GM21390 (cell line): ENCODE data around the gene DTX2.
"Not testable (repeated sequence)": the region's sequence is repeated elsewhere in the genome, so short reads cannot be mapped to it uniquely, and the experiment has no call there.

Experiments used
- ATAC-seq: cut with Tn5 transposase; IDR thresholded peaks from one replicate; pipeline ENCODE4 v1.9.1; 2021; ENCODE audit not compliant: unreplicated experiment

The DTX2 gene

DNA sequence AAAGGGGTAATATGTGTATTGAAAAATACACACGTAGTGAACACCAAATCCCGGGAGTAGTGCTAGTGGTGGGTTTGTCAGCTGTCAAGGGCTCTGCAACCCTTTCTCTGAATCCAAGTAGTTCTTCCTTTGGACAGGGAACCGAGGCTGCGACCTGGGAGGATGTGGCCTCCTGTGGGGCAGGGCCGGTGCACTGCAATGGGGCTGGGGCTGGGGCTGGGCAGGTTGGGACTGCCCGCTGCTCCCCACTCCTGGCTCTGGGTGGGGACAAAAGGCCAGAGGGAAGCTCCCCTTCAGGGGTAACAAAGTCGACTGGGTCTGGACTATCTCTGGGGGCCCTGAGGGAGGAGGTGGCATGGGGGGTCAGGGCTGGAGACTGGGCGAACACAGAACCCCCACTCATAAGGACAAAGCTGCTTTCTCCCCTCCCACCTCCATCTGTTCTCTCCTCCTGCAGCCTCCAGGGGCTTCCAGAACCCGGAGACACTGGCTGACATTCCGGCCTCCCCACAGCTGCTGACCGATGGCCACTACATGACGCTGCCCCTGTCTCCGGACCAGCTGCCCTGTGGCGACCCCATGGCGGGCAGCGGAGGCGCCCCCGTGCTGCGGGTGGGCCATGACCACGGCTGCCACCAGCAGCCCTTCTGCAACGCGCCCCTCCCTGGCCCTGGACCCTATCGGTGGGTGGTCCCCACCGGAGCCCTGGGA, 49.8 kb downstream of the DTX2 start:
- not testable (repeated sequence) for ATAC-seq

DNA sequence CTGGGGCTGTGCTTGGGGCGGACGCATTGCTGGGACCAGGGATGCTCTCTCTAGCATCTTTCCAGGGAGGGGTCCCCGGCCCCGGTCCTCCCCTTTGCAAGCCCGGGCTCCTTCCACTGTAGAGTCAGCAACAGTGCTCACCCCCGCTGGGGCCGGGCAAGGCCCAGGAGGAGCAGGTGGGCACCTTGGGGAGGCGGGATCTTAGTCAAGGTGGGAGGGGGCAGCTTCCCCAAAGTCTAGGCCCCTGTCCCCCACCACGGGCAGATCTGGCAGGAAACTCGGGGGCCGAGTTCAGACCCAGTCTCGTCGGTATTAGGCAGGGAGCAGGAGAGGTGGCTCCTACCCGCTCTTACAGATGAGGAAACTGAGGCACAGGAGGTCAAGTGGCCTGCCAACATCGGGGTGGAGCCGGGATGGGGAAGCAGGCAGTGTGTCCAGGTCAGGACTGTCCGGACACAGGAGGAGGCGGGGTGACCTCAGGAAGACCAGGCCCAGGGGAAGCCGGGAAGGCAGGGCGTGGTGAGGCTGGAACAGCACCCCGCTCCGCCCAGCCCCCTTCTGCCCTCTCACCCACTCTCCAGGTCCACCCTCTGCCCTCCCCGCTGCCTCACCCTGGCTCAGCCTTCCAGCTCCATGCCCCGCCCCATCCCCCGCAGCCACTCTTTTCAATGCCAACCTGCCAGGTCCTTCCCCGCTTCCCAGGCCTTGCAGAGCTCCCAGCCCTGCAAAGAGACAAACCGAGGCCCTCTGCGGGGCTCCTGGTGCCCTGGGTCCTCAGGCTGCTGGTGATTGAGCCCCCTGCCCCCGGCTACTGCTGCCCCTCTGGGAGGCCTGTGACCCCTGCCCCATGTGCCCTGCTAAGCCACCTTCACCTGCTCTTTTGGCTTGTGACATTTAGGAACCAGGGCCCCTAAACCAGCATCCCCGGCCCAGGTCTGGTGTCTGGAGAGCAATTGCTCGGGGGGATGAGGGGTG, 50.7 kb downstream of the DTX2 start:
- not testable (repeated sequence) for ATAC-seq

DNA sequence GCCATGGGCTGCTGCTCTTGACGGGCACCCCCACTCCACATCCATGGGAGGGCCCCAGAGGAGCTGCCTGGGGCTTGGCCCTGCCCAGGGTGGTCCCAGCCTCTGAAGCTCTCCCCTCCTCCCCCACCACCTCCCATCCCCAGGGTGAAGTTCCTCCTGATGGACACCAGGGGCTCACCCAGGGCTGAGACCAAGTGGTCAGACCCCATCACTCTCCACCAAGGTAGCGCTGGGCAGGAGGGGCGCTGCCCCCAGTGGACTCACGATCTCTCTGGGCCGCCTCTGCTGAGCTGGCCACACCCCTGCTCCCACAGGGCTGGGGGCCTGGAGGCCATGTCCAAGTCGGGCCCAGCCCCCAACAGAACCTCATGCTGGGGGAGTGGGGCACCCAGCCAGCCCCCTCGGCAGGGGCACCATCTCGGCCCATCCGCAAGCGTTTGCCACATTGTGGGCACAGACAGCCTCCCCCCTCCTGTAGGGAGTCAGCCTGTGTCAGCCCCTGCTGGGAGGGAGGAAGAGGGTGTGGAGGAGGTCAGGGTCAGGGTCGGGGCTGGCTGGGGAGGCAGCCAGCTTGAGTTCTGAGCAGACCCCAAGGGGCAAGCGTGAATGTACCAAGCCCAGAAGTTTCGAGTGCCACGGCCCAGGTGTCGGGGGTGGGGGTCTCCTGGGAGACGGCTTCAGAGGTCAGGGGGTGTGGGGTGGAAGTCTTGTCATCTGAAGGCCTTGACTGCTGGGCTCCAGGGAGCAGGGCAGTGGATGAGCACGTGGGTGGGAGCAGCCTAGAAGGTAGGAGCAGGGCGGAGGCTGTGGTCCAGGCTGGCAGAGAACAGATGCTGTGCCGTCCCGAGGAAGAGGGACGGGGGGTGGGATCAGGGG, 51.7 kb downstream of the DTX2 start:
- no peak for ATAC-seq

DNA sequence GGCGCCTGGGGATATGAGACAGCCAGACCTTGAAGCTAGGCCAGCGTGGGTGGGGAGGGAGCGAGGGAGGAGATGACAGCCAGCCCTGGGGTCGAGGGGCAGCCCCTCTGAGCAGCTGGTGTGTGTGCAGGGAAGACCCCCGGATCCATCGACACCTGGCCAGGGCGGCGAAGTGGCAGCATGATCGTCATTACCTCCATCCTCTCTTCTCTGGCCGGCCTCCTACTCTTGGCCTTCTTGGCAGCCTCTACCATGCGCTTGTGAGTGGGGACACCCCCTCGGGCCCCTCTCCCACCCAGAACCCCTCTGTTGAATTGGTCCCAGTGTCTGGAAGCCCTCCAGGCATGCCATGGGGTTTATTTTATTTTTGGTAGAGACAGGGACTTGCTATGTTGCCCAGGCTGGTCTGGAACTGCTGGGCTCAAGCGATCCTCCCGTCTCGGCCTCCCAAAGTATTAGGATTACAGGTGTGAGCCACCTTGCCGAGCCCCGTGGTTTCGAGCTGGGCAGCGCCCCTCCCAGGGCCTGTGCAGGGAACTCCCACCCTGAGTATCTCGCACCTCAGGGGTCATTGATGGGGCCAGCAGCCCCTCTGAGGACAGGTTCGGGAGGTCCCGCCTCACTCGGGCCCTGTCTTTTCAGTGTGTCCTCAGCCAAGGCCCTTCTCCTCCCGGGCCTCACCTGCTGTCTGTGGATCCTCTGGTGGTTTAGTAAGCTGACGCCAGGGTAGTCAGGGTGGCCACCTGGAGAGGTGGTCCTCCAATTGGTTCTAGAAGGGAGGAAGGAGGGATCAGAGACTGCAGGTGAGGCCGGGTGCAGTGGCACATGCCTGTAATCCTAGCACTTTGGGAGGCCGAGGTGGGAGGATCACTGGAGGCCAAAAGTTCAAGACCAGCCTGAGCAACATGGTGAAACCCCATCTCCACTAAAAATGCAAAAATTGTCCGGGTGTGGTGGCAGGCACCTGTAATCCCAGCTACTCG, 52.6 kb downstream of the DTX2 start:
- ATAC-seq: no peak

DNA sequence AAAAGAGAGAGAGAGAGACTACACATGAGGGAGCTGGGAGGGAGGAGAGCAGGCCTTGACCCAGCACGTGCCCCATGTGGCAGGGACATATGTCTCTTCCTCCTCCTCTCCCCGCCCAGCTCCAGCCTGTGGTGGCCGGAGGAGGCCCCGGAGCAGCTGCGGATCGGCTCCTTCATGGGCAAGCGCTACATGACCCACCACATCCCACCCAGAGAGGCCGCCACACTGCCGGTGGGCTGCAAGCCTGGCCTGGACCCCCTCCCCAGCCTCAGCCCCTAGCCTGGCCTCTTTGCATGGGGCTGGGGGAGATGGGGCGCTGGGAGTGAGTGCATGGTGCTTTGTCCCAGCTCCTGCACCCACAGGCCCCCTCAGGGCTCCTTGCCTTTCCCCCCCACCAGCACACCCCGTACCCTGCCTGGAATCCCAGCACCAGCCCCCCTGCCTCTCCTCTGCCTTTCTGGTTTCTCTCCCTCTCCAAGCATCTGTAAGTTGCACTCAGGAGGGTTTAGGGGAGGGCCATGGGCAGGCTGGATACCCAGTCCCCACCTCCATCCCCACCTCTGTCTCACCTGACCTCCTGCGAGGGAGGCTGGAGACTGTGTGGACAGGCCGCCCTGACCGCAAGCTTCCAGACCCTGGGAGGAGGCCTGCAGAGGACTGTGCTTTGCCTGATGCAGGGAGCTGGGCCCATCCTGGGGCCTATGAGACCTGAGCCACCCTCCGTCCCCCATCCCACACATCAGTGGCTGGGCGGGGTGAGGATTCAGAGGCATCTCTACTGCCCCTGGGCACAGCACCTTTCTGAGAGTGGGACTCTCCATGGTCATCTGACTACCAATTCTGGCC, 53.6 kb downstream of the DTX2 start:
- ATAC-seq: no peak

DNA sequence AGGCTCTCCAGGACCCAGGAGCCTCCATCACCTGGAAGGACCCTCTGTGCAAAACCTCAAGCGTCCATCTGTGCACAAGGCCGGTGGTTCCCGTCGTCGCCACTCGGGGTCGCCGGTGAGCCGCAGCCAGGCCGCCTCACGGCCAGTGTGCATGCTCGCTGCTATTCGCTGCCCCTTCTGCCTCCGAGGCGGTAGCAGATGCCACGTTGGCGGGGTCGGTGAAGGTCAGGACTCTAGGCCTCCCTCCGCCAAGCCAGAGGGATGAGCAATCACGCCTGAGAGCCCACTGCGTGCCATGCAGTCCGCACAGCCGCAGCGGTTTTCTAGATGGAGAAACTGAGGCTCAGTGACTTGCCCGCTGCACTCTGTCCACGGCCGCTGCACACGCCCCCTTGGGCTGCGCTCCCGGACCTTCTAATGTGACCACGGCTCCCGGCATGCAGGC, 54.5 kb downstream of the DTX2 start:
- ATAC-seq: no peak

DNA sequence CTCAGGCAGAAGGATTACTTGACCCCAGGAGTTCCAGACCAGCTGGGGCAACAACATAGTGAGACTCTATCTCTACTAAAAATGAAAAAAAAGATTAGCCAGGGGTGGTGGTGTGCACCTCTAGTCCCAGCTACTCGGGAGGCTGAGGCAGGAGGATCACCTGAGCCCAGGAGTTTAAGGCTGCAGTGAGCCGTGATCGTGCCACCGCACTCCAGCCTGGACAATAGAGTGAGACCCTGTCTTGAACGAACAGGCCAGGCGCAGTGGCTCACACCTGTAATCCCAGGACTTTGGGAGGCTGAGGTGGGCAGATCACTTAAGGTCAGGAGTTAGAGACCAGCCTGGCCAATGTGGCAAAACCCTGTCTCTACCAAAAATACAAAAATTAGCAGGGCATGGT, 55.4 kb downstream of the DTX2 start:
- ATAC-seq: not testable (repeated sequence)

DNA sequence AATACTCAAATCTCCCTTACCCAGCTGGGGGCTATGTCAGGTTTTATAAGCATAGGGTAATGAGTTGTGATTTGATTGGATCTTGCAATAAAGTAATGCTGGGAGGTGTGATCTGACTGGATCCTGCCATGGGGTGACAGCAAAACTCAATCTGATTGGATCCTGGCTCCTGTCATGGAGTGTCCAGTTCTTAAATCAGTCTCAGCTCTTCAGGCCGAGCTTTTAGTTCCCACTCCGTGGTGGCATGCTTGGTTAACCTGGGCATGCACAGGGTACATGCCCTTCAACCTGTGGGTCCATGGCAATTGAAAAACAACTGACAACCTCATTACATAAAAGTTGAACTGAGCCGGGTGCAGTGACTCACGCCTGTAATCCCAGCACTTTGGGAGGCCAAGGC, 64.7 kb downstream of the DTX2 start:
- not testable (repeated sequence) for ATAC-seq

DNA sequence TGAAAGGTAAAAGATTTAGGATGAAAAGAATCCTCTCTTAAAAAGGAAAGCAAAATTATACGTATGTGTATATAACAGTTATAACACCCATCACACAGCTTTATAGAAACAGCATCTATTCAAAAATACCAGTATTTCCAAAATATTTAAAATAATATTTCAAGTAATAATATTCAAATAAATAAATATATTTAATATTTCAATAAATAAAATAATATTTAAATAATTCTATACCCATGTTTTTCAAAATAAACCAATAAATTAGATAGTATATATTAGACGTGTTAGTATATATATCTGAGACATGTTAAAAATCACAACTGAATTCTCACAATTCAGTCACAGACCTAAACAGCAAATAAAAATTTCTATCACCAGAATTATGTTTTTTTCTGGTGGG, 70.1 kb downstream of the DTX2 start:
- not testable (repeated sequence) for ATAC-seq

DNA sequence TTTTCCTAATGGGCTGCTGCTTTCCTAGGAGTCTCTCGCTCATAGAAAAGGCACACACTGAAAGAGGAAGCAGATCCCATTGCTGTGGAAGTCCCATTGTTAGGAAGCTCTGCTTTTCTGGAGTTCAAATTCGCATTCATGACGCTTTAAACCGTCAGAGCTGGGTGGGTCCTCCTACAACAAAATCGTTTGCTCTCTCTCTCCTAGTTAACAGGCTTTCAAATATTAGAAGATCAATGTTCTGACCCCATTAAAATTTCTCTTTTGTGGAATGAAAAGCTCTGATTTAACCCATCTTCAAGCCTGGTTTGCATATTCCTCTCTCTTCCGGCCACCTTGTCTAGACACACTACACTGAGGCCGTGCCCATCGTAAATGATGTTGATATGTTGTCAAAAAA, 81.7 kb downstream of the DTX2 start, which contains the start of gene SPDYE16:
Gene SPDYE16 (minus strand): TSS at position 101 of the 400 bp plus-strand sequence. CDS start 1,838 bp downstream, outside the sequence.
- not testable (repeated sequence) for ATAC-seq

DNA sequence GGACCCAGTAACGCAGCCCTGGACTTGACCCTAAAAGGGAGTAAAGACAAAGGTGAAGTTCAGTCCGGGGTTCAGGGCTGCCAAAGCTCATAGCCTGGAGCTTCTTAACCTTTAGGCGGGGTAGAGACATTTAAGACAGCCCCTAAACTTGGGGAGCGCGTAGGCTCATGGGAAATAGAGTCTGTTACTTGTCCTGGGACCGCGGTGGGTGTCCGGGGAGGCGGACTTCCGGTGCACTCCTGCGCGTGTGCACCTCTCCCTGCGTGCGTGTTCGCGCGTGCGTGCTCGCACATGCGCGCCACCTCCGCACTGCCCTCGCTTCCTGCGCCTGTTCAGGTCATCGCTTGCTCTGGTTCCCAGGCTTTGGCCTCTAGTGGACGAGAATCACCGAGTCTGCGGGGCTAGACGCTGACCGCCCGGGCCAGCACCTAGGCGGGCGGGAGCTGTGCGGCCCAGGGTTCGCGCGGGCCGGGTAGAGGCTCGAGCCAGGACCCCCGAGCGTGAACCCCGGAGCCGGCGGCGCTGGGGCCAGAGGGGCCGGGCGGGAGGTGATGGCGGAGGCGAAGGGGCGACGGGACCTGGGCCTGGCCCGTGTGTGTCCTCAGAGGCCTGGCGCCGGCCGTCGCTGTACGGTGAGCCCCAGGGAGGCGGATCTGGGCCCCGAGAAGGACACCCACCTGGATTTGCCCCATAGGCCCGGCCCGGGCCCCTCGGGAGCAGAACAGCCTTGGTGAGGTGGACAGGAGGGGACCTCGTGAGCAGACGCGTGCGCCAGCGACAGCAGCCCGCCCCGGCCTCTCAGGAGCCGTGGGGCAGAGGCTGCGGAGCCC, 87.7 kb downstream of the DTX2 start:
- ATAC-seq: peak; percentile 99

DNA sequence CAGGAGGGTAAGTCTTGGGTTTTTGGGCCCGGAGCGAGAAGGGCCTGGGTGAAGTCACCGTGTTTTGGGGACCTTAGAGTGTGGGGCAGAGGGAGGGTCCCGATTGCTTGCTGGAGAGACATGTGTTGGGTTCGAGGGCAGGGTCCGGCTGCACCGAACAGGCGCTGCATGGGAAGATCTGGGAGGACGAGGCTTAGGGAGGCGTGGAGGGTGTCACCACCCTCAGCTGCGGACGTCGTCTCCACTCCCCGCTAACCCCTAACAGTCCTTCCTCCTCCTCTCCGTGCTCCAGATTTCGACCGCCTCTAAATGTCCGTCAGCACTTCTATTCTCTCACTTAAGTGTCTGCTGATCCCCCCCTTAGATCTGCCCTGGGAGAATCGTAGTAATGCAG, 88.3 kb downstream of the DTX2 start:
- not testable (repeated sequence) for ATAC-seq

DNA sequence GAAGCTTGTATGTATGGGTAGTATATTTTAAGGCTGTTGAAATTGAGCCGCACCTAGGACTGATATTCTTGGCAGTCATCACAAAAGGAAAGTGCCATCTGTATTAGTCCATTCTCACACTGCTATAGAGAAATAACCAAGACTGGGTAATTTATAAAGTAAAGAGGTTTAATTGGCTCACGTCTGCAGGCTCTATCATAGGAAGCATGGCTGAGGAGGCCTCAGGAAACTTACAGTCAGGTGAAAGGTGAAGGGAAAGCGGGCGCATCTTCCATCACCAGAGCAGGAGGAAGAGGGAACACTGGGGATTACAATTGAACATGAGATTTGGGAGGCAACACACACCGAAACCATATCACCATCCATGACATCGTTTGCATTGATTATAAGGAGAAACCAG, 90.5 kb downstream of the DTX2 start:
- ATAC-seq: not testable (repeated sequence)
